Glutamatergic neuron (in vitro differentiated cells): Measurements from ENCODE around the gene NRAP. TPM values are rescaled to one million over a fixed set of nuclear protein-coding genes. Genes with fewer than 3 reads are reported as not detected.

Source experiments
- DNase-seq: peaks from one replicate; pipeline ENCODE4 v3.0.0; 2022
- H3K27ac Mint-ChIP-seq: one replicate; pipeline ENCODE4 v1.8.0; 2020; ENCODE audit warnings: mild to moderate bottlenecking, mixed read lengths, inconsistent platforms; ENCODE audit not compliant: unreplicated experiment
- H3K27me3 Mint-ChIP-seq: one replicate; pipeline ENCODE4 v1.8.0; 2020; ENCODE audit warnings: mild to moderate bottlenecking, moderate library complexity, mixed read lengths, inconsistent platforms; ENCODE audit not compliant: unreplicated experiment
- H3K36me3 Mint-ChIP-seq: one replicate; pipeline ENCODE4 v1.8.0; 2020; ENCODE audit warnings: mild to moderate bottlenecking, mixed read lengths, inconsistent platforms; ENCODE audit not compliant: unreplicated experiment
- H3K4me1 Mint-ChIP-seq: one replicate; pipeline ENCODE4 v1.8.0; 2020; ENCODE audit warnings: mild to moderate bottlenecking, low read depth, mixed read lengths, inconsistent platforms; ENCODE audit not compliant: unreplicated experiment
- H3K4me3 Mint-ChIP-seq: one replicate; pipeline ENCODE4 v1.8.0; 2020; ENCODE audit warnings: mild to moderate bottlenecking, mixed read lengths, inconsistent platforms; ENCODE audit not compliant: unreplicated experiment
- H3K9me3 Mint-ChIP-seq: one replicate; pipeline ENCODE4 v1.8.0; 2020; ENCODE audit warnings: mild to moderate bottlenecking, moderate library complexity, mixed read lengths, inconsistent platforms; ENCODE audit not compliant: unreplicated experiment
- CTCF ChIP-seq: fragments of 200-600 bp; sonication (generic); IDR thresholded peaks from one replicate; pipeline ENCODE4 v1.5.0; 2021; ENCODE audit not compliant: partially characterized antibody, unreplicated experiment
- total RNA-seq: library from RNA; stranded (reverse); fragmentation: NEBNext Ultra II Directional; extraction: Animal tissue kit (Norgen Biotek cat#: 25700); gene quantifications from one replicate; pipeline ENCODE4 v1.2.1, GENCODE V29; 2021; ENCODE audit not compliant: unreplicated experiment

Gene NRAP
- total RNA-seq, 1 donor from 2014 or later, result not detected

DNA sequence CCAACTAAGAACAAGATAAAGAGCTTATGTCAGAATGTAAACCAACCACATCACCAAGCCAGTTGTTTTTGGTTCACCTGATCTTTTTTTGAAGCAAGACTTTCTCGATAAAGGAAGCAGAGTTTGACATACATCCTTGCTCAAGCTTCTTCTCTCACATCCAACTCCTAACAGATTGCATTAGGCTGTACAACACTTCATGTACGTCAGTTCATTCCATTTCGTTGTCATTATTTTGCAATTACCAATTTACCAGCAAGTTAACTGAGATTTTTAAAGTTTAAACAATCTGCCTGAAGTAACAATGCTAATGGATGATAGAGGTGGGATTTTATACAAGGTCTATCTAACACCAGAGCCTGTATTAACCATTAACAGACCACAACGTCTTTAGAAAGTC, 41.0 kb downstream of the NRAP start:
- no peaks in the 10 kb centered on the region for H3K36me3 Mint-ChIP-seq
- no peaks in the 10 kb centered on the region for H3K9me3 Mint-ChIP-seq
- no peak for TF ChIP-seq CTCF
- no peak for DNase-seq
- H3K4me3 Mint-ChIP-seq, result no peak overlapping the region
- H3K27ac Mint-ChIP-seq, result no peak overlapping the region
- no peaks in the 10 kb centered on the region for H3K27me3 Mint-ChIP-seq
- peaks cover 2% of the 10 kb centered on the region for H3K4me1 Mint-ChIP-seq

DNA sequence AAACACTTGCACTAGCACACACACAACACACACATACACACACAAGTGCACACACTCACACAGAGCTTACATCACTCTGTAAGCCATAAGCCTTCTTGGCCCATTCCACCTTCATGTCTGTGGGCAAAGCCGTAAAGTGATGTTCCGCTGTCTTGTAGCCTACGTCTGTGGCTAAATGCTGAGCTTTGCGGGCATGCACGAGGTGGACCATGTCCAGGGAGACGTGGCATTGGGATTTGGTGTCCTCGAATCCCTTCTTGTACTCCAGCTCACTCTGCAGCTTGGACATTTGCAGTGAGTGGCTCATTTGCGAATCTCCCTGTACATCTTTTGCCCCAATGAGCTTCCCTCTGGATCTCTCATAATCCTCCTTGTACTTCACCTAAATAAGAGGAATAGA, 42.0 kb downstream of the NRAP start:
- Mint-ChIP-seq H3K27ac (no peak overlapping the region), H3K36me3 (no peaks in the 10 kb centered on the region), H3K4me1 (peaks cover 2% of the 10 kb centered on the region), H3K4me3 (no peak overlapping the region), H3K9me3 (no peaks in the 10 kb centered on the region), H3K27me3 (no peaks in the 10 kb centered on the region)
- no peak for DNase-seq
- no peak for TF ChIP-seq CTCF

- no peak for TF ChIP-seq CTCF
- no peak for DNase-seq
- Mint-ChIP-seq H3K4me1 (peaks cover 2% of the 10 kb centered on the region), H3K27ac (no peak overlapping the region), H3K36me3 (no peaks in the 10 kb centered on the region), H3K4me3 (no peak overlapping the region), H3K9me3 (no peaks in the 10 kb centered on the region), H3K27me3 (no peaks in the 10 kb centered on the region)
These were observed 42.9 kb downstream of the NRAP start for GRCh38 chr10:113620936-113621335.

GRCh38 chr10:113620511-113620910, 43.3 kb downstream of the NRAP start:
- Mint-ChIP-seq H3K27me3 (no peaks in the 10 kb centered on the region), H3K36me3 (no peaks in the 10 kb centered on the region), H3K9me3 (no peaks in the 10 kb centered on the region), H3K4me1 (peaks cover 2% of the 10 kb centered on the region), H3K27ac (no peak overlapping the region), H3K4me3 (no peak overlapping the region)
- DNase-seq, result no peak
- no peak for TF ChIP-seq CTCF

DNA sequence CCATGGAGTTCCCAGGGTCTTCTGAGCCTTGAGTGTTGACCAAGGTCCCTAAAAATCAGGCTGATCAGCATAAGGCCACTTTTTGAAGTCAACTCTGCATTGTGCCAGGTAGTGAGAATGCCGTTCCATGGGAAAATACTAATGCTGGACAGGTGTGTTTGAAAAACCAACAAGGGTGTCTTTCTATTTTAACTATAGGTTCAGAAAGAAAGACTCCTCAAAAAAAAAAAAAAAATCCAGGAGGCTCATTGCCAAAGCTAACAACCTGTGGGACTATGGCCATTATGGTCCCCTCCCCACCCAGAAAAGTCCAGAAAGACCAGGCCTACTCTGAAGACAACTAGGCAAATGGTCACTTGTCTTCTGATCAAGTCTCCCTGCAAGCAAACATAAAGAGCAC, 44.4 kb downstream of the NRAP start:
- no peaks in the 10 kb centered on the region for H3K36me3 Mint-ChIP-seq
- H3K27ac Mint-ChIP-seq, result no peak overlapping the region
- H3K4me1 Mint-ChIP-seq, result peaks cover 2% of the 10 kb centered on the region
- no peaks in the 10 kb centered on the region for H3K9me3 Mint-ChIP-seq
- DNase-seq, result no peak
- H3K27me3 Mint-ChIP-seq, result no peaks in the 10 kb centered on the region
- no peak overlapping the region for H3K4me3 Mint-ChIP-seq
- no peak for TF ChIP-seq CTCF
